GM21737 (cell line): ENCODE results near the gene EML1.

Experiments
- ATAC-seq: cut with Tn5 transposase; IDR thresholded peaks from one replicate; pipeline ENCODE4 v1.9.1; 2021; ENCODE audit warnings: mild to moderate bottlenecking, moderate library complexity; ENCODE audit not compliant: unreplicated experiment

EML1 gene

DNA sequence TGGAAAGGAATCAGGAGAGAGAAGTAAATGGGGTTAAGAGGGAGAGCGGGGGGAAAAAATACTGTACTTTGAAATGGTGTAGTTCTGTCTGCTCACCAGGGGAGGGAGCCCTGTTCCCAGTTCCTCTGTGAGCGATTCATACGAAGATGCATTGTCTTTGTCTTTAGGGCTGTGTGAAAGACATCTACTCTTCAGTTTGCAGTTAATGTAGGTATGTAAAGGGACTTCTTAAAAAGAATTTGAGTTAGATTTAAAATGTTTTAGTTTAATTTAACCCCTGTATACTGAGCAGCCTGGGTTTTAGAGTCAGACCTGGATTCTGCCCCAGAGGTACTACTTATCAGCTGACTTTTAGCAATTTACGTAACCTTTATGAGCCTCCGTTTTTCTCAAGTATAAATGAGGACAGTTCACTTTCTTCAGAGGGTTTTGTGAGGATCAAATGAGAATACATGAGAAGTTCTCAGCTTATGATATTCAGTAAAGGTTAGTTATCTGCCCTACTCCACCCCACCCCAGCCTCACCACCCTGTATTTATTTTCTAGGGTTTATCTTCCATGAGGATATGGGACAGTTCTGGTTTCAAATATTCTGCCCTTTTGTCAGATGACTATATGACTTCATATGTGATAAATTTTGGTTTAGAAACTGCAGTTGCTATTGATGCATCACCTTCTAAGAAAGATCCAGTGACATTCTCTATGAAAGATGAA, 189.5 kb downstream of the EML1 start:
- no peak for ATAC-seq

DNA sequence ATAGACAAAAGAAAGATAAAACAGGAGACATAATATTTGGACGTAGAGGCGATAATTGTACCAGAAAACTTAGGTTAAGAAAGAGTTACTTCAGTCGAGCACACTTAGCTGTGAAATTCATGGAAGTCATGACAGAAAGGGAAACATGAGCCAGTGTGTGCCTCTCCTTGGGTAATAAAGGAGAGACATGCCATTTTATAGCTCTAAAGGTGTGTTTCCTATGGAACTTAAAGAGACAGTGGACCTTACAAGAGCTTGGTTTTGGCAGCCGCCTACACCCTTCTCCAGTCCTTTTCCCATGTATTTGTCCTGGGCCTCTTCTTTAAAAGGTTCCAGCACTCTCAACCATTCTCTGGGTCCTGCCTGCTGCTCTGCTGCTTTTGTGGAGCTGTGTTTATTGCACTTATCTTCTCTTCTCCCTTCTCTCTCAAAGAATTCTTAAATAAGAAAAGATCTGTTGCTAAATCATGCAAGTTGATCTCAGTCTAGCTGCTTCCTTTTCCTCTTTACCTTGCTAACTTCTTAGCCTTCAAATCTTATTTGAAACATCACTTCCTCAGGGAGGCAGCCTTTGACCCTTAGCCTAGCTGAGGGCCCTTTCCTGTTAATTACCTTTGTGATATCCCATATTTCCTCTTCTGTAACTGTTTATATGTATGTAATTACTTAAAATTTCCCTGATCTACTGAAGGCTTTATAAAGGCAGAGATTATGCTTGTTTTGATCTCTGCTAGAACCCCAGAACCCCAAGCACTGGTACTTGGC, 190.2 kb downstream of the EML1 start:
- ATAC-seq: no peak

DNA sequence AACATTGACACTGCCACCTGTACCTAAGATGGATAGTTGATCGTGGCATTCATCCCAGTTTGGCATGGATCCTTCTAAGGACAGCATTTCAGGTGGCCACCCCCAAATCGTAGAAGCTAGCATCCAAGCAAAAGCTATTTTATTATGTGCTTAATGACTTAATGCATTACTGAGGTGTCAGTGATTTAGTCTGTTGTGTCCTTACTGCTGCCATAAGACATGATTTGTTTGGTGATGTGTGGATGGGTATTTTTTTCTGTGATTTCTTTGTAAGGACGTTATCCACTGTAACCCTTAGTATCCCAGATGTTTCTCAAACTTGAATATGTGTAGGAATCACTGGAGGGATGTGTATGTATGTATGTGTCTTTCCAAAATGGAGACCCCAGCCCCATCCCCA, 190.8 kb downstream of the EML1 start:
- ATAC-seq: no peak

DNA sequence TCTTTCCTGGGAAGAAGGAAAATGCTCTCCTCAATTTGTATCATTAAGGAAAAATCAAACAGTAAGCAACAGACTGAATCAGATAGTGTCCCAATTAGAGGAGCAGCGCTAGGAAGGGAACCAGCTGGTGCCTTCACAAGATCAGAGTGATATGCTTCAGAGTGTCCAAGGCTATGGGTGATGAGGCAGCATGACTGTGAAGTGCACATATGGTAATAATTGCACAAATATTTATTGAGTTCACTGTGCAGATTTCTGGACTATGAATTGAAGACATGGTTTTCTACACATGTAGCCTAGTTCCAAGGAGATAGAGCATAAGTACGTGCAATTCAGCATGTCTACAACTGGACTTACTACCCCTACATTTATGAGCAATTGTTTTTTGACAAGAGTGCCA, 193.2 kb downstream of the EML1 start:
- no peak for ATAC-seq

DNA sequence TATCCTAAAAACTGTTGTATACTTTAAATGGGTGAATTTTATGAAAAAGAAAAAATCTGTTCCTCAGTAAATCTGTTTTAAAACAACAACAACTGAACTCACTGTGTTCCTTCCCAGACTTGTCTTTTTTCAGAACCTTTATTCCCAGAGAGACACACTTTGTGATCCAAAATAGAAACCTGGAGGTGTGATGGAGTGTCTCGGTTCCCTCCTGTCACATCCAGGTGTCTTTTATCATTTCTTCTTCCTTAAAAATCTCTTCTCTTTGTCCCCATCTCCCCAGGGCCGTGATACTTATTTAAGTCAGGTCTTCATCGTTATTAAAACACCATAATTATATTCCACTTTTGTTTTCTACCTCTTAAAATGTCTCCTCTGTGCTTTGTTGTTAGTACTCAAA, 195.8 kb downstream of the EML1 start:
- no peak for ATAC-seq

DNA sequence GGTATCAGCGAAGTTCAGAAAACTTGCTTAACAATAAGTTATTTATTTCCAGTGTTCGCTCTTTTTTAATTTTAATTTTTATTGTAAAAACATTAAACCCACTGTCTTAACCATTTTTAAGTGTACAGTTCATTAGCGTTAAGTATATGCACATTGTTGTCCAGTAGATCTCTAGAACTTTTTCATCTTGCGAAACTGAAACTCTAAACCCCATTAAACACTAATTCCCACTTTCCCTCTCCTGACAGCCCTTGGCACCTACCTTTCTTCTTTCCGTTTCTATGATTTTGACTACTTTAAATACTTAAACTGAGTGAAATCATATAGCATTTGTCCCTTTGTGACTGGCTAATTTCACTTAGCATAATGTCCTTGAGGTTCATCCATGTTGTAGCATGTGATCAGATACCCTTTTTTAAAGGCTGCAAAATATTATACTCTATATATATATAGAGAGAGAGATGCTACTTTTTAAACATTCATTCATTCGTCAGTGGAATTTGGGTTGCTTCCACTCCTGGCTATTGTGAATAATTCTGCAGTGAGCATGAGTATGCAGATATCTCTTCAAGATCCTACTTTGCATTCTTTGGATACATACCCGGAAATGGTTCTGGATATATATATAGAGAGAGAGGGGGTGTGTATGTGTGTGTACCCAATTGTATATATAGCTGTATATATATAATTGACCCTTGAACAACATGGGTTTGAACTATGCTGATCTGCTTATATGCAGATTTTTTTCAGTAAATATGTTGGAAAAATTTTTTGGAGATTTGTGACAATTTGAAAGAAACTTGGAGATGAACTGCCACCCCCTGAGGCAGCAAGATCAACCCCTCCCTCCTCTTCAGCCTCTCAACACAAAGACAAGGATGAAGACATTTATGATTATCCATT, 197.3 kb downstream of the EML1 start:
- no peak for ATAC-seq

DNA sequence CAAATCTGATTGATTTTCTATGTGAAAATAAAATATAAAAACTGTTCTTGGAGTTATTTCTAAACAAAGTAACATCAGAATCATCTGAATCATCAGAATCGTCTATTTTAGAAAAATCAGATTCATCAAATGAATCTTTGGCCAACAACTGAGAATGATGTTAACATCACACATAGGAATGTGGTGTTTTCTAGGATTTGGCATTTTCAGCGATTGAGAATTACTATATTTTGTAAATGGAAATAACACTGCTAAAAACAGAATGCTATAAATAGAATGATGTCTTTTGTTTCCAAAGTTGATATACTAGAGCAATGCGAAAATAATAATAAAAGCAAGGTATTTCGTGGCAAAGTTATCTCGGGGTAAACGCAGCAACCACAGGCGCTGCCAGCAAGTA, 198.1 kb downstream of the EML1 start:
- ATAC-seq: no peak
